Upper lobe of left lung (tissue), 4 donors: Measurements from ENCODE around the gene CACNB3.

ENCODE experiments used
- CTCF ChIP-seq, 6 experiments: fragments of 450-650 bp in 4 of 6; fragments of 200-600 bp in 2 of 6; sonication (generic) in 2 of 6; IDR thresholded peaks; one replicate each; pipeline ENCODE4 v1.5.1; 2016 to 2019; ENCODE audit warnings: antibody characterized with exemption in 6 of 6
- EP300 ChIP-seq, 4 donors: sonication (generic); formaldehyde crosslinking; IDR thresholded peaks; one replicate each; pipeline ENCODE4 v1.5.1; 2017; ENCODE audit warnings: antibody characterized with exemption in 4 of 4, control low read depth in 2 of 4

DNA sequence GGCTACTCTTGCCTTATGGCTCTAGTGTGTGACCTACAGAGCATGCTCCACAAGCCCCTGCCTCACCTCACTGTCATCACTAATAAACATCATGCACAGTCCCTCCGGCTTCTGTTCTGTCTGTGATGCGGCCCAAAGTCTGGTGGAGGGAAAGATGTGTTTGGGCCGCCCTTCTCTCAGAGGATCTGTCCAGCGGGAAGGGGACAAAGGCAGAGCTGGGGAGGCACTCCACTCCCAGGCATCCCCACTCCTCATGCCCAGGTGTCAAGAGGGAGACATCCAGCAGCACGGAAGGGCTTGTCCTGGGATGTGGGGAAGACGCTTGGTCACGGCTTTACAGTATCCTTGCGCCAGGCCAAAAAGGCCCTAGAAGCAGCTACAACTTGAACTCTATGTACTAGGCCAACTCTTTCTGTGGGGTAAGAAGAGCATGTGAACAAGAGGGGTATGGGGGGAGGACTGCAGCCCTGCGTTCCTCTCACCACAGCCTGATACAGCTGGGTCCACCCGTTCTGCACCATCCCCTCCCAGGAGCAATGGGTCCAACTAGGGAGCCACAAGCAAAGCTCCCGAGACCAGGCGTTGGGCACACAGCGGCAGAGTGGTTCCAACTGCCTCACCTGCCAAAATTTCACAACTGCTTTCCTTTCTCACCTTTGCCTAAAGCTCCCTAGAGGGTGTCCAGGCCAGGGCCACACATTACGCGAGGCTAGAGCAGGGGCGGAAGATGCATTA lies 10.7 kb downstream of the CACNB3 start:
- TF ChIP-seq EP300 (IDR thresholded peaks at IDR 0.05) (no peak), CTCF (IDR thresholded peaks at IDR 0.05) (no peak)
